Measurements from ENCODE around the gene CCDC92.

CCDC92 gene

GRCh38 chr12:123972457-123973401 lies at the start of gene CCDC92, which contains the start of gene ZNF664:
TSS of gene CCDC92 (minus strand) at chr12:123972831. CDS start at chr12:123944305, 28,526 bp downstream.
TSS of gene ZNF664 (plus strand) at chr12:123973215. CDS start at chr12:124012145, 38,930 bp downstream.
- peak; percentile 93 for DNase-seq

GRCh38 chr12:124022161-124022560 lies 49.5 kb upstream of the CCDC92 start:
- no peak for DNase-seq

- no peak for DNase-seq
These were observed 48.4 kb upstream of the CCDC92 start for GRCh38 chr12:124021007-124021406.

- DNase-seq, result no peak
These were observed 47.9 kb upstream of the CCDC92 start for GRCh38 chr12:124020514-124020949.

GRCh38 chr12:124019115-124019514 lies 46.5 kb upstream of the CCDC92 start:
- no peak for DNase-seq

GRCh38 chr12:124018539-124018938 lies 45.9 kb upstream of the CCDC92 start:
- no peak for DNase-seq

- DNase-seq, result no peak
These were observed 44.4 kb upstream of the CCDC92 start for GRCh38 chr12:124017064-124017463.

GRCh38 chr12:124015494-124016461 lies 43.1 kb upstream of the CCDC92 start:
- no peak for DNase-seq

- DNase-seq, result no peak
These were observed 40.4 kb upstream of the CCDC92 start for GRCh38 chr12:124013073-124013472.

GRCh38 chr12:124011435-124012115 lies 38.9 kb upstream of the CCDC92 start:
- no peak for DNase-seq

GRCh38 chr12:124010687-124011086 lies 38.1 kb upstream of the CCDC92 start:
- no peak for DNase-seq

GRCh38 chr12:124009781-124010180 lies 37.1 kb upstream of the CCDC92 start:
- no peak for DNase-seq

- no peak for DNase-seq
These were observed 36.0 kb upstream of the CCDC92 start for GRCh38 chr12:124008595-124008994.

GRCh38 chr12:124007826-124008570 lies 35.4 kb upstream of the CCDC92 start:
- no peak for DNase-seq

- DNase-seq, result no peak
These were observed 34.4 kb upstream of the CCDC92 start for GRCh38 chr12:124006846-124007713.

GRCh38 chr12:124006085-124006845 lies 33.6 kb upstream of the CCDC92 start:
- no peak for DNase-seq

GRCh38 chr12:124004233-124004875 lies 31.7 kb upstream of the CCDC92 start:
- DNase-seq, result no peak

GRCh38 chr12:124002654-124003053 lies 30.0 kb upstream of the CCDC92 start:
- no peak for DNase-seq

- DNase-seq, result no peak
These were observed 29.5 kb upstream of the CCDC92 start for GRCh38 chr12:124002021-124002644.
